ENCODE data around the gene SRSF3. TPM values are rescaled to one million over a fixed set of nuclear protein-coding genes. Genes with fewer than 3 reads are reported as not detected.

The SRSF3 gene
- total RNA-seq, 2 experiments from 2014 or later = 550 to 556 TPM

GRCh38 chr6:36643977-36644376 is 49.8 kb downstream of the SRSF3 start:
- Histone ChIP-seq H3K27ac (ENCODE audit: low read depth in 1 of 2, low read length in 2 of 2) (no peak overlapping the region), H3K4me3 (ENCODE audit: low read length) (no peak overlapping the region), H3K27me3 (ENCODE audit: control insufficient read depth in 1 of 2, insufficient read depth in 2 of 2, low read length in 2 of 2) (no peaks in the 10 kb centered on the region), H3K4me1 (ENCODE audit: insufficient read depth, low read length) (peaks cover 2% of the 10 kb centered on the region), H3K9me3 (ENCODE audit: control insufficient read depth in 1 of 2, insufficient read depth in 1 of 2, low read length in 2 of 2) (no peaks in the 10 kb centered on the region), H3K36me3 (ENCODE audit: insufficient read depth, low read length) (no peaks in the 10 kb centered on the region)
- no peak overlapping the region for H3K27ac Mint-ChIP-seq
- ChIA-PET CTCF (no interaction called here), POLR2A (no interaction called here)
- TF ChIP-seq CTCF (IDR thresholded peaks at IDR 0.05) = no peak
- intact Hi-C loops (cut with DNase I, micrococcal nuclease) = no loop called here
- DNase-seq = no peak
- ATAC-seq (ENCODE audit: poor library complexity) = no peak
- H3K4me3 Mint-ChIP-seq = no peak overlapping the region
- peaks cover 3% of the 10 kb centered on the region for H3K27me3 Mint-ChIP-seq
- no peaks in the 10 kb centered on the region for H3K36me3 Mint-ChIP-seq (ENCODE audit: low read depth)
- no peaks in the 10 kb centered on the region for H3K4me1 Mint-ChIP-seq (ENCODE audit: low read depth)
- no peaks in the 10 kb centered on the region for H3K9me3 Mint-ChIP-seq

- no peak for TF ChIP-seq CTCF (IDR thresholded peaks at IDR 0.05)
- peaks cover 2% of the 10 kb centered on the region for H3K4me1 ChIP-seq (ENCODE audit: insufficient read depth, low read length)
- no peaks in the 10 kb centered on the region for H3K36me3 Mint-ChIP-seq (ENCODE audit: low read depth)
- H3K27me3 ChIP-seq (ENCODE audit: control insufficient read depth in 1 of 2, insufficient read depth in 2 of 2, low read length in 2 of 2) = no peaks in the 10 kb centered on the region
- no peaks in the 10 kb centered on the region for H3K9me3 ChIP-seq (ENCODE audit: control insufficient read depth in 1 of 2, insufficient read depth in 1 of 2, low read length in 2 of 2)
- H3K36me3 ChIP-seq (ENCODE audit: insufficient read depth, low read length) = no peaks in the 10 kb centered on the region
- intact Hi-C loops (cut with DNase I, micrococcal nuclease) = no loop called here
- no peaks in the 10 kb centered on the region for H3K4me1 Mint-ChIP-seq (ENCODE audit: low read depth)
- ATAC-seq (ENCODE audit: poor library complexity) (no peak), DNase-seq (no peak)
- ChIA-PET POLR2A (no interaction called here), CTCF (no interaction called here)
- no peak overlapping the region for H3K27ac ChIP-seq (ENCODE audit: low read depth in 1 of 2, low read length in 2 of 2)
- peaks cover 18% of the 10 kb centered on the region for H3K27me3 Mint-ChIP-seq
- no peak overlapping the region for H3K4me3 ChIP-seq (ENCODE audit: low read length)
- H3K9me3 Mint-ChIP-seq = no peaks in the 10 kb centered on the region
- H3K27ac Mint-ChIP-seq = no peak overlapping the region
- no peak overlapping the region for H3K4me3 Mint-ChIP-seq
These were observed 54.9 kb downstream of the SRSF3 start for GRCh38 chr6:36649086-36649485.

- Mint-ChIP-seq H3K4me1 (ENCODE audit: low read depth) (no peaks in the 10 kb centered on the region), H3K4me3 (no peak overlapping the region), H3K9me3 (no peaks in the 10 kb centered on the region), H3K36me3 (ENCODE audit: low read depth) (no peaks in the 10 kb centered on the region), H3K27ac (no peak overlapping the region), H3K27me3 (peaks cover 19% of the 10 kb centered on the region)
- no peak for DNase-seq
- Histone ChIP-seq H3K4me3 (ENCODE audit: low read length) (no peak overlapping the region), H3K27ac (ENCODE audit: low read depth in 1 of 2, low read length in 2 of 2) (no peak overlapping the region), H3K9me3 (ENCODE audit: control insufficient read depth in 1 of 2, insufficient read depth in 1 of 2, low read length in 2 of 2) (no peaks in the 10 kb centered on the region), H3K4me1 (ENCODE audit: insufficient read depth, low read length) (no peaks in the 10 kb centered on the region), H3K36me3 (ENCODE audit: insufficient read depth, low read length) (no peaks in the 10 kb centered on the region), H3K27me3 (ENCODE audit: control insufficient read depth in 1 of 2, insufficient read depth in 2 of 2, low read length in 2 of 2) (peaks cover 0 to 1% of the 10 kb centered on the region in 2 experiments)
- no peak for ATAC-seq (ENCODE audit: poor library complexity)
- CTCF ChIA-PET = no interaction called here
- POLR2A ChIA-PET = no interaction called here
- no peak for TF ChIP-seq CTCF (IDR thresholded peaks at IDR 0.05)
- intact Hi-C loops (cut with DNase I, micrococcal nuclease) = no loop called here
These were observed 55.7 kb downstream of the SRSF3 start for GRCh38 chr6:36649701-36650484.
